ENCODE measurements around the gene SUSD1.

DNA sequence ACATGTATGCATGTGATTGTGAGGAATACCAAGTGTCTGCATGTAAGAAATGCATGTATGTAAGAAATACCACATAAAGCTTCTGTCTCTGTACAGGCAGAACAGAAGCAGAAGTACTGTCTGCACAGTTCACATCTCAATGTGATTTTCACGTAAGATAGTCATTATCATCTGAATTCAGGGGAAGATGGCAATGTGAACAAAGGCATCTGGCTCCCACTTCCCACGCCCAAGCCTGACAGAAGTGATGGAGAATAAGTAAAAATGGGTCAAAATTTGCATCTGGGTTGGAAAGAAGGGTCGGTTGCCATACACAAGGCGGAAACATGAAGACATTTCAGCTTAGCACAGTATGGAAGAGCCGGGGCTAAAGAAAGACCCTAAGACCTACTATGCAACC is 71.7 kb downstream of the SUSD1 start:
- TF ChIP-seq, protein P1, sequence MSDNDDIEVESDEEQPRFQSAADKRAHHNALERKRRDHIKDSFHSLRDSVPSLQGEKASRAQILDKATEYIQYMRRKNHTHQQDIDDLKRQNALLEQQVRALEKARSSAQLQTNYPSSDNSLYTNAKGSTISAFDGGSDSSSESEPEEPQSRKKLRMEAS (IDR thresholded peaks at IDR 0.05) = no peak
- TF ChIP-seq CEBPB (IDR thresholded peaks at IDR 0.05) (no peak), EGR1 (IDR thresholded peaks at IDR 0.05) (no peak), TAF1 (IDR thresholded peaks at IDR 0.05; ENCODE audit: low read depth) (no peak)
- TF ChIP-seq, protein P2, sequence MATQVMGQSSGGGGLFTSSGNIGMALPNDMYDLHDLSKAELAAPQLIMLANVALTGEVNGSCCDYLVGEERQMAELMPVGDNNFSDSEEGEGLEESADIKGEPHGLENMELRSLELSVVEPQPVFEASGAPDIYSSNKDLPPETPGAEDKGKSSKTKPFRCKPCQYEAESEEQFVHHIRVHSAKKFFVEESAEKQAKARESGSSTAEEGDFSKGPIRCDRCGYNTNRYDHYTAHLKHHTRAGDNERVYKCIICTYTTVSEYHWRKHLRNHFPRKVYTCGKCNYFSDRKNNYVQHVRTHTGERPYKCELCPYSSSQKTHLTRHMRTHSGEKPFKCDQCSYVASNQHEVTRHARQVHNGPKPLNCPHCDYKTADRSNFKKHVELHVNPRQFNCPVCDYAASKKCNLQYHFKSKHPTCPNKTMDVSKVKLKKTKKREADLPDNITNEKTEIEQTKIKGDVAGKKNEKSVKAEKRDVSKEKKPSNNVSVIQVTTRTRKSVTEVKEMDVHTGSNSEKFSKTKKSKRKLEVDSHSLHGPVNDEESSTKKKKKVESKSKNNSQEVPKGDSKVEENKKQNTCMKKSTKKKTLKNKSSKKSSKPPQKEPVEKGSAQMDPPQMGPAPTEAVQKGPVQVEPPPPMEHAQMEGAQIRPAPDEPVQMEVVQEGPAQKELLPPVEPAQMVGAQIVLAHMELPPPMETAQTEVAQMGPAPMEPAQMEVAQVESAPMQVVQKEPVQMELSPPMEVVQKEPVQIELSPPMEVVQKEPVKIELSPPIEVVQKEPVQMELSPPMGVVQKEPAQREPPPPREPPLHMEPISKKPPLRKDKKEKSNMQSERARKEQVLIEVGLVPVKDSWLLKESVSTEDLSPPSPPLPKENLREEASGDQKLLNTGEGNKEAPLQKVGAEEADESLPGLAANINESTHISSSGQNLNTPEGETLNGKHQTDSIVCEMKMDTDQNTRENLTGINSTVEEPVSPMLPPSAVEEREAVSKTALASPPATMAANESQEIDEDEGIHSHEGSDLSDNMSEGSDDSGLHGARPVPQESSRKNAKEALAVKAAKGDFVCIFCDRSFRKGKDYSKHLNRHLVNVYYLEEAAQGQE (IDR thresholded peaks at IDR 0.05; ENCODE audit: low read depth) = no peak
